Effector memory CD4-positive, alpha-beta T cell (primary cell): ENCODE results near the gene CHRNA9.
"Not testable (repeated sequence)": the region's sequence is repeated elsewhere in the genome, so short reads cannot be mapped to it uniquely, and the experiment has no call there.

Experiments
- DNase-seq, 3 donors: peaks; one replicate each; pipeline ENCODE4 v3.0.0-alpha.2; 2020
- H3K27ac ChIP-seq: 2 replicates; pipeline ENCODE4 v1.7.0; 2013; ENCODE audit warnings: mild to moderate bottlenecking, low read length, moderate library complexity; ENCODE audit not compliant: insufficient read depth, poor library complexity, severe bottlenecking
- H3K27me3 ChIP-seq: replicated peaks from 2 replicates; pipeline ENCODE4 v1.7.0; 2013; ENCODE audit warnings: mild to moderate bottlenecking, low read length; ENCODE audit not compliant: insufficient read depth, control insufficient read depth, poor library complexity, severe bottlenecking
- H3K36me3 ChIP-seq: 2 replicates; pipeline ENCODE4 v1.7.0; 2013; ENCODE audit warnings: mild to moderate bottlenecking, low read length, moderate library complexity; ENCODE audit not compliant: control insufficient read depth, insufficient read depth
- H3K4me1 ChIP-seq: 2 replicates; pipeline ENCODE4 v1.7.0; 2013; ENCODE audit warnings: low read length, mild to moderate bottlenecking; ENCODE audit not compliant: control insufficient read depth, insufficient read depth, poor library complexity, severe bottlenecking
- H3K4me3 ChIP-seq: 2 replicates; pipeline ENCODE4 v1.7.0; 2013; ENCODE audit warnings: low read length, low read depth, mild to moderate bottlenecking; ENCODE audit not compliant: insufficient read depth, poor library complexity, severe bottlenecking
- H3K9me3 ChIP-seq: 2 replicates; pipeline ENCODE4 v1.7.0; 2013; ENCODE audit warnings: mild to moderate bottlenecking, low read length, moderate library complexity; ENCODE audit not compliant: control insufficient read depth

Gene CHRNA9

DNA sequence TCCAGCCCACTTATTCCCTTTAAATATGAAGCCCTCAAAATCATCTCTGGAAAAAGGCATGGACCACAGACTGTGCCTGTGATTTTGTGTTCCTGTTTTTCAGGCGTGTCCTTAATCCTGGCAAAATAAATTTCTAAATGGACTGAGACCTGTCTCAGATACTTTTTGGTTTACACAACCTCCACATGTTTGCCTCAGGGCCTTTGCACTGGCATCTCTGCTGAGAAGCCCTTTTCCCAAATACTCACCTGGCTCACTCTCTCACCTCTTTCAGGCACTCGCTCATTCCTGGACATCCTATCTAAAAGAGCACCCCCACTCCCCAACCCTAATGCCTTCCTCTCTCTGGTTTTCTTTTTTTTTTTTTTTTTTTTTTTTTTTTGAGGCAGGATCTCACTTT is 40.5 kb downstream of the CHRNA9 start:
- Histone ChIP-seq H3K27me3 (no peaks in the 10 kb centered on the region), H3K36me3 (no peaks in the 10 kb centered on the region), H3K9me3 (no peaks in the 10 kb centered on the region), H3K4me3 (no peak overlapping the region), H3K27ac (no peak overlapping the region), H3K4me1 (no peaks in the 10 kb centered on the region)
- DNase-seq: no peak

DNA sequence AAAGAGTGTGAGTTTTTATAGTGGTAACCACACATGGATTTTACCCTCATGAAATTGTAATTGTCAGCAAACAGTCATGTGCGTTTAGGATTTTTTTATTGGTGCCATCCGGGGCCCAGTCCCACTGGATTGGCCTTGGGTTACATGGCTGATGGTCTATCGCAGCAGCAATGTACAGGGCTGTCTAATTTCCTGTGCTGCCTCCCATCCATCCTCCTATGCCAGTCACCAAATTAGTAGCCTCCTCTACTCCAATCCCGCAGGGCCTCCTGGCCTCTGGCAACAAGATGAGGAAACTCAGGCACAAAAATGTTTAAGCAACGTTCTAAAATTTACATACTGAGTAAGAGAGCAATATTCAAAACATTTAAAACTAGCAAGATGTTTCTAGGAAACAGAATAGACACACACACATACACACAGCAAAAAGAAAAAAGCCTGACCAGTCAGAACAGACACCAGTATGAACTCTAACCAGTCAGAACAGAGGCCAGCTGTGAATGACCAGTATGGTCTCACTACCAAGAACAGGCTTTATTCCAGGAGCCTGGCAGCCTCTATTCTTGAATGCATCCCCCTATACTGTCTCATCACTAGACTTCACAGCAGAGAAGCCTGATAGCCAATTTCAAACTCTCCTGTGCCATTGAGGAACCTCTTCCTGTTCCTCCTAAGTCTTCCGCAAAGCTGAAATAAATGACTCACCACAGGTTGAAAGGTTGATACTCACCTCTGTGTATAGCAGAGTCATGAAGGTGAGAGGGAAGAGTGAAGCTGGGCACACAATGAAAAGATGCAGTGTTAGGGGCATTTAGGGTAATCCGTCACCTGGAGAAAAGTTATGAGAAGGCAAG is 42.6 kb downstream of the CHRNA9 start:
- no peaks in the 10 kb centered on the region for H3K4me1 ChIP-seq
- H3K4me3 ChIP-seq: no peak overlapping the region
- H3K36me3 ChIP-seq: no peaks in the 10 kb centered on the region
- H3K27ac ChIP-seq: no peak overlapping the region
- no peaks in the 10 kb centered on the region for H3K9me3 ChIP-seq
- no peaks in the 10 kb centered on the region for H3K27me3 ChIP-seq
- no peak for DNase-seq

DNA sequence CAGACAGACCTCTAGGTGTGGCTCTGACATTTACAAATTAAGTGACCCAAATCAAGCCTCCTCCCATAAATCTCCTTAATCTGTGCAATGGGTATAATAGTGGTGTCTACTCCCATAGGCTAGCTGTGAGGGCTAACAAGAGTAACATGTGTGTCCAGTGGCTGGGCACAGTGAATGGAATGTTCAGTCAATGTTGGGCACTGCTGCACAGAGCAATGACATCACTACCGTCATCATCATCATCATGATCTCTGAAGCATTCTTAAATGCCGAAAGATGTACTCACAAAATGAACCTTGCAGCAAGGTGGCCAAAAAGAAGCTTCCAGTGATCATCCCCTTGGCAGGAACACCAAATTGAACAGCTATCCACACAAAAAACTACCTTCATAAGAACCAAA is 43.5 kb downstream of the CHRNA9 start:
- no peak overlapping the region for H3K27ac ChIP-seq
- no peak overlapping the region for H3K4me3 ChIP-seq
- no peaks in the 10 kb centered on the region for H3K4me1 ChIP-seq
- no peaks in the 10 kb centered on the region for H3K27me3 ChIP-seq
- DNase-seq: no peak
- H3K36me3 ChIP-seq: no peaks in the 10 kb centered on the region
- H3K9me3 ChIP-seq: no peaks in the 10 kb centered on the region

DNA sequence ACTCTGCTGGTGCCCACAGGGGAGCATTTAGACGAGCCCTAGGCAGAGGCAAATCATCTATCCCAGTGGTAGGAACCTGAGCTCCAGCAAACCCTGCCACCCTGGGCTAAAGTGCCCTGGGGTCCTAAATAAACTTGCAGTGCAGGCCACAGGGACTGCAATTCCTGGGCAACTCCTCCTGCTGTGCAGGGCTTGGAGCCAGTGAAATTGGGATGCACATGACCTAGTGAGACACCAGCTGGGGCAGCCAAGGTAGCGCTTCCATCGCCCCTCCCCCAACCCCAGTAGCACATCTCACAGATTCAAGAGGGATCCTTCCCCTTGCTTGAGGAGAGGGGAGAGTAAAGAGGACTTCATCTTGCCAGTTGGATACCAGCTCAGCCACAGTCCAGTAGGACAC is 44.1 kb downstream of the CHRNA9 start:
- Histone ChIP-seq H3K4me3 (no peak overlapping the region), H3K36me3 (no peaks in the 10 kb centered on the region), H3K27ac (no peak overlapping the region), H3K4me1 (no peaks in the 10 kb centered on the region), H3K27me3 (no peaks in the 10 kb centered on the region), H3K9me3 (no peaks in the 10 kb centered on the region)
- no peak for DNase-seq

DNA sequence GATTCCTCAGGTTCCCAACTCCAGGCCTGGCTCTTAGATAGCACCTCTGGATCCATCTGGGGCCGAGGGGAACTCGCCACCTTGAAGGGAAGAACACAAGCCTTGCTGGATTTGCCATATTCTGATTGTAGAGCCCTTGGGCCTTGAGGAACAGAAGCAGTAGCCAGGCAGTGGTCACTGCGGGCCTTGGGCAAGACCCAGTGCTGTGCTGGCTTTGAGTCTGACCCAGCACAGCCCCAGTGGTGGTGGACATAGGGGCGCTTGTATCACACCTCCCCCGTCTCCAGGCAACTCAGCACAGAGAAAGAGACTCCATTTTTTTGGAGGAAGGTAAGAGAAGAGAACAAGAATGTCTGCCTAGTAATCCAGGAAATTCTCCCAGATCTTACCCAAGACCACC is 45.5 kb downstream of the CHRNA9 start:
- H3K36me3 ChIP-seq: no peaks in the 10 kb centered on the region
- H3K9me3 ChIP-seq: no peaks in the 10 kb centered on the region
- DNase-seq: no peak
- no peaks in the 10 kb centered on the region for H3K4me1 ChIP-seq
- H3K27me3 ChIP-seq: no peaks in the 10 kb centered on the region
- H3K27ac ChIP-seq: no peak overlapping the region
- H3K4me3 ChIP-seq: no peak overlapping the region

DNA sequence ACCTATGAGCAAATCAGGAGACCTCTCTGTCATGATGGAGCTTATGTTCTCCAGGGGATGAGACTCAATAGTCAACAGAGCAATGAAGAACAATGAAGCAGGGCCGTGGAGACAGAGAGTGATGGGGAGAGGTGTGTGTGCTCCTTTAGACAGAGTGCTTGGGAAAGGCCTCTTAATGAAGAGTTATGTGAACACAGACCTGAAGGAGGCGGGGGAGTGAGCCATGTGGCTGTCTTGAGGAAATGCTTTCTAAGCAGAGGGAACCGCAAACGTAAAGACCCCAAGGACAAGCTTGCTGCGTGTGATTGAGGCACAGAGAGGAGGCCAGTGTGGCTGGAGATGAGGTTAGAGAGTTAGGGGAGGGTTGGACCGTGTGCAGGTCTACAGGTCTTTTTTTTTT is 53.1 kb downstream of the CHRNA9 start:
- Histone ChIP-seq H3K27ac (no peak overlapping the region), H3K4me3 (no peak overlapping the region)

DNA sequence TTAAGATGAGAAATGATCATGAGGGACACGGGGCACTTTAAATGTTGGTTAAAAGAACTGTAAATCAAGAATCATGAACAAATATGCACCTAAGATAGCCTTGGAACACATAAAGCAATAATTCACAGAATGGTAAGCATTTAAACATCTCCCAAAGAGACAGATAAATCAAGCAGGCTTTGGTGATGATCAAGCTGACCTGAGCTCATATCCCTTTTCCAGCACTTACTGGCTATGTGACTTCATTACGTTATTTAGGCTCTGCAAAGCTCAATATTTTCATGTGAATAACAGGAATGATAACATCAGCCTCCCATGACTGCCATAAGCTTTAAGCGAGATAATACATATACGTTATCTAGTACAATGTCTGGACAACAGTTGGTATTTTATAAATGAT is 54.9 kb downstream of the CHRNA9 start:
- H3K4me3 ChIP-seq: no peak overlapping the region
- no peak for DNase-seq
- H3K9me3 ChIP-seq: no peaks in the 10 kb centered on the region
- no peaks in the 10 kb centered on the region for H3K27me3 ChIP-seq
- no peaks in the 10 kb centered on the region for H3K36me3 ChIP-seq
- H3K4me1 ChIP-seq: no peaks in the 10 kb centered on the region
- no peak overlapping the region for H3K27ac ChIP-seq

More for the DNA sequence above, 53.1 kb downstream of the CHRNA9 start:
- no peak for DNase-seq
- Histone ChIP-seq H3K27me3 (no peaks in the 10 kb centered on the region), H3K36me3 (no peaks in the 10 kb centered on the region), H3K4me1 (no peaks in the 10 kb centered on the region), H3K9me3 (no peaks in the 10 kb centered on the region)

DNA sequence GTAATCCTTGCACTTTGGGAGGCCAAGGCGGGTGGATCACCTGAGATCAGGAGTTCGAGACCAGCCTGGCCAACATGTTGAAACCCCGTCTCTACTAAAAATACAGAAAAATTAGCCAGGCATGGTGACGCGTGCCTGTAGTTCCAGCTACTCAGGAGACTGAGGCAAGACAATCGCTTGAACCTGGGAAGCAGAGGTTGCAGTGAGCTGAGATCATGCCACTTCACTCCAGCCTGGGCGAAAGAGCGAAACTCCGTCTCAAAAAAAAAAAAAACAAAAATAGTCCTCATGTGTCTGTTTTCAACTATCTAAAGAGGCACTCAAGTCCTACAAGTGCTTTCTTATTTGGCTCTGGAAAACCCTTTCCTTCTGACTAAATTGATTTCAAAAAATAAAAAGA is 57.1 kb downstream of the CHRNA9 start:
- H3K27ac ChIP-seq, H3K27me3 ChIP-seq, H3K4me3 ChIP-seq, DNase-seq, H3K9me3 ChIP-seq, H3K36me3 ChIP-seq, H3K4me1 ChIP-seq: not testable (repeated sequence)

DNA sequence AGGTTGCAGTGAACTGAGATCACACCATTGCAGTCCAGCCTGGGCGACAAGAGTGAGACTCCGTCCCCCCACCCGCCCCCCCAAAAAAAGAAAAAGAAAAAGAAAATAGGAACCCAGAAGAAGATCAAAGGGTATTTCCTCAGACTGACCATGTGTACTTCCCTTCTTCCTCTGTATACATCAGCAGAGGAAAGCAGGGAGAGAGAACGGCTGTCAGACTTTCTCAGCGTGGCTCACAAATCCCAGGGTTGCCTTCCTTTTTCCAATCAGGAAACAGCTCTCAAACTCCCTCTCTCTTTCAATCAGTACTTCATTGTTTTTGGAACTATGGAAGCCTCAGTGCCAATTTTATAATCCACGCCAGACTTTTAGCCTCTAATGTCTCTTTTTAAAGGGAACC is 59.1 kb downstream of the CHRNA9 start:
- Histone ChIP-seq H3K27ac (no peak overlapping the region), H3K4me1 (no peaks in the 10 kb centered on the region), H3K27me3 (no peaks in the 10 kb centered on the region), H3K36me3 (no peaks in the 10 kb centered on the region), H3K9me3 (no peaks in the 10 kb centered on the region), H3K4me3 (no peak overlapping the region)
- DNase-seq: no peak

DNA sequence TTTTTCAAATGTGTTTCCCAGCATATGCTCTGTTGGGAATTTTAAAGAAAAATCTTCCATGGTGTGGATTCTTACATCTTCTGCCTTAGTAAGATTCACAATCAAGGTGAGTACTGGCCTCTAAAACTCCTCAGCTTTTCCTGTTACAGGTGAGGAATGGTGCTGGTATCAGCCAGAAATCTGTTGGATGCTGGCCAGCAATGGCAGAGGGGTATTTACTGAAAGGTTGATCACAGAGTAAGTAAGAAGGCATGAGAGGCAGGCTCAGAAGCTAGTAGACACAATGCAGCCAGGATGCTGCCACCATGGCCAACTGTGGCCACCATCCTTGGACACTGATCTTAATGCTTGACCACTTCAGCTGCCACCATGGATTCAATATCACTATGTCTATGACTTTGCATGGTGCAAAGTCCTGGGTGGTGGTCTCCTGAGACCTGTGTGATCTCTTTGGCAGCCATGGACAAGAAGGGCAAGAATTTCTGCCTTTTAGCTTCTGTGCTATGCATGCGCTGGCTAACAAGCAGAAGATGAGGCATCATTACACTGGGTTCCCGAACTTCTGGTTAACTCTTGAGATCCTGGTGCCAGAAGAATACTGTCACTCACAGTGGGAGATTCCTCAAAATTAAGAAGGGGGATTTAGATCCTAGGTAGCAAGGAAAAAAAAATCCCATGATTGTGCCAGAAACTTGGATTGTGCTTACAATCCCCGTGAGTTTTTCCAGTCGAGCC is 60.2 kb downstream of the CHRNA9 start:
- no peaks in the 10 kb centered on the region for H3K4me1 ChIP-seq
- no peaks in the 10 kb centered on the region for H3K36me3 ChIP-seq
- no peak overlapping the region for H3K27ac ChIP-seq
- H3K9me3 ChIP-seq: no peaks in the 10 kb centered on the region
- DNase-seq: no peak
- H3K27me3 ChIP-seq: no peaks in the 10 kb centered on the region
- H3K4me3 ChIP-seq: no peak overlapping the region
